NCI-H2196 (cell line): Measurements from ENCODE around the gene RALGAPA2.

Source experiments
- DNase-seq: peaks from one replicate; lab custom pipeline; 2025; ENCODE audit not compliant: unreplicated experiment; lab: John Stamatoyannopoulos, UW

RALGAPA2 gene

GRCh38 chr20:20375862-20376261 lies 336.6 kb downstream of the RALGAPA2 start:
- peak; percentile 30 for DNase-seq

GRCh38 chr20:20373091-20373571 lies 339.3 kb downstream of the RALGAPA2 start:
- DNase-seq: no peak

- no peak for DNase-seq
These were observed 340.8 kb downstream of the RALGAPA2 start for GRCh38 chr20:20371681-20372080.

- DNase-seq: no peak
These were observed 341.4 kb downstream of the RALGAPA2 start for GRCh38 chr20:20371083-20371482.

- DNase-seq: no peak
These were observed 342.3 kb downstream of the RALGAPA2 start for GRCh38 chr20:20370094-20370575.

GRCh38 chr20:20369250-20370093 lies 343.0 kb downstream of the RALGAPA2 start:
- DNase-seq: peak; percentile 60

- peak; percentile 30 for DNase-seq
These were observed 343.8 kb downstream of the RALGAPA2 start for GRCh38 chr20:20368418-20369249.

- peak; percentile 88 for DNase-seq
These were observed 344.6 kb downstream of the RALGAPA2 start, which contains the start of gene INSM1 for GRCh38 chr20:20367575-20368417. Gene INSM1 (plus strand): TSS chr20:20368104. CDS start chr20:20368268, 164 bp downstream.

GRCh38 chr20:20366876-20367574 lies 345.4 kb downstream of the RALGAPA2 start:
- peak; percentile 51 for DNase-seq

- DNase-seq: no peak
These were observed 345.9 kb downstream of the RALGAPA2 start for GRCh38 chr20:20366551-20366875.

GRCh38 chr20:20365480-20366161 lies 346.8 kb downstream of the RALGAPA2 start:
- DNase-seq: no peak

GRCh38 chr20:20364593-20365479 lies 347.6 kb downstream of the RALGAPA2 start:
- DNase-seq: no peak

GRCh38 chr20:20363799-20364592 lies 348.4 kb downstream of the RALGAPA2 start:
- DNase-seq: peak; percentile 84

- DNase-seq: peak; percentile 56
These were observed 349.0 kb downstream of the RALGAPA2 start for GRCh38 chr20:20363434-20363798.

GRCh38 chr20:20362774-20363433 lies 349.5 kb downstream of the RALGAPA2 start:
- DNase-seq: peak; percentile 78

- DNase-seq: peak; percentile 60
These were observed 352.0 kb downstream of the RALGAPA2 start for GRCh38 chr20:20360464-20360863.

GRCh38 chr20:20359628-20360027 lies 352.8 kb downstream of the RALGAPA2 start:
- DNase-seq: no peak
